Adrenal gland (tissue), 5 donors: ENCODE data around the gene PARP3.

Source experiments
- POLR2A ChIP-seq, 2 donors: fragments of 450-650 bp; IDR thresholded peaks; one replicate each; pipeline ENCODE4 v1.6.1; 2017; ENCODE audit warnings: antibody characterized with exemption in 2 of 2, mild to moderate bottlenecking in 2 of 2, moderate library complexity in 1 of 2
- TF ChIP-seq, protein P1 (sequence below), 6 experiments: fragments of 450-650 bp in 4 of 6; fragments of 200-600 bp in 2 of 6; sonication (generic) in 1 of 6; IDR thresholded peaks; 1 replicate in 5 of 6; 2 replicates in 1 of 6; pipeline versions ENCODE4 v1.5.1 to v1.8.0; 2016 to 2021; ENCODE audit warnings: antibody characterized with exemption in 6 of 6, mild to moderate bottlenecking in 2 of 6, moderate library complexity in 1 of 6
- donor health status: DM: no; HTN: no; CAD: no.

DNA sequence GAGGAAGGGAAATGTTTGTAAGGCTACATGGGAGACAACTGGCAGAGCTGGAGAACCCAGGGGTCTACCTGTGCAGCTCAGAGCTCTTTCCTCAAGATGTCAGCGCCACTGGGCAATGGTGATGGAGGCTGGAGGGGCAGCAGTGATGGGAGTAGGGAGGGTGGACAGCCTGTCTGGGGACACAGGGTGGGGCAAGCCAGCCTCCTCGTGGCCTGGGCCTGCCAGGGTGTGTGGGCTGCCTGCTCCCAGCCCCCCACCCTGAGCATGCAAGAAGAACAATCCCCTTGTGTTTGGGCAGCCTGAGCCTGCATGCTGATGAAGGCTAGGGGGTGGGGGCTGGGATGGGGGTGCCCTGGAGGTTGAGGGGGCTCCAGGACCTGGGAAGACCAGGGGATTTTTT, 23.9 kb downstream of the PARP3 start:
- TF ChIP-seq, protein P1, sequence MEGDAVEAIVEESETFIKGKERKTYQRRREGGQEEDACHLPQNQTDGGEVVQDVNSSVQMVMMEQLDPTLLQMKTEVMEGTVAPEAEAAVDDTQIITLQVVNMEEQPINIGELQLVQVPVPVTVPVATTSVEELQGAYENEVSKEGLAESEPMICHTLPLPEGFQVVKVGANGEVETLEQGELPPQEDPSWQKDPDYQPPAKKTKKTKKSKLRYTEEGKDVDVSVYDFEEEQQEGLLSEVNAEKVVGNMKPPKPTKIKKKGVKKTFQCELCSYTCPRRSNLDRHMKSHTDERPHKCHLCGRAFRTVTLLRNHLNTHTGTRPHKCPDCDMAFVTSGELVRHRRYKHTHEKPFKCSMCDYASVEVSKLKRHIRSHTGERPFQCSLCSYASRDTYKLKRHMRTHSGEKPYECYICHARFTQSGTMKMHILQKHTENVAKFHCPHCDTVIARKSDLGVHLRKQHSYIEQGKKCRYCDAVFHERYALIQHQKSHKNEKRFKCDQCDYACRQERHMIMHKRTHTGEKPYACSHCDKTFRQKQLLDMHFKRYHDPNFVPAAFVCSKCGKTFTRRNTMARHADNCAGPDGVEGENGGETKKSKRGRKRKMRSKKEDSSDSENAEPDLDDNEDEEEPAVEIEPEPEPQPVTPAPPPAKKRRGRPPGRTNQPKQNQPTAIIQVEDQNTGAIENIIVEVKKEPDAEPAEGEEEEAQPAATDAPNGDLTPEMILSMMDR (IDR thresholded peaks at IDR 0.05), result no peak
- no peak for TF ChIP-seq POLR2A (IDR thresholded peaks at IDR 0.05)
